ENCODE data around the gene BOK. TPM values are rescaled to one million over a fixed set of nuclear protein-coding genes. Genes with fewer than 3 reads are reported as not detected.

The BOK gene
- total and polyA plus RNA-seq, 2 of the 13 experiments (the other 11 are each of a cell fraction or from before 2014, with no cell fraction given) = 35.5 to 39.2 TPM

DNA sequence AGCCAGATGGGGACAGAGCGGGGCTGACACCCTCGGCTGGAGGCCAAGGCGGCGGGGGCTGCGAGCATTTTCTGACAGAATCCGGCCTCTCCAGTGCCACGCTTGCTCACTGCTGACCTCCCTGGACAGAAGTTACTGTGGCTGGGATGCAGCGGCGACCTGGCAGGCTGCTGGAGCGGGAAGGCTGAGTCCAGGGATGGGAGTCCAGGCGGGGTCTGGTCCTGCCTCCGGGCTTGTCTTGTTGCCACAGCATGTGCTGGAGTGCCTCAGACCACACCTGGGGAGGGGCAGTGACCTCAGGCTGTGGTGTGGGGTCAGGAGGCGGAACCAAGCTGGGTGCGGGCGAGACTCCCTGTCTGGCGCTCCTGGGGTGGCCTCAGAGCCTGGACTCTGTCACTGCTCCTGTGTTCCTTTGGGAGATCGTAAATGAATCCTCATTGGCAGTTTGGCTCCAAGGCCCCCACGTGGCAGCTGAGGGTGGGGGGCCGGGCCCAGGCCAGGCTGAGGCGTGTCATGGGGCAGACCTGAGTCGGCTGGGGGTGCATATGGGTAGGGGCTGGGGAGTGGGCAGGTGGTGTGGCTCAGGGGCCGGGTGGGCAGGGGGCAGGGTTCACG is 5.5 kb downstream of the BOK start (continued):
- TF ChIP-seq, protein P1, sequence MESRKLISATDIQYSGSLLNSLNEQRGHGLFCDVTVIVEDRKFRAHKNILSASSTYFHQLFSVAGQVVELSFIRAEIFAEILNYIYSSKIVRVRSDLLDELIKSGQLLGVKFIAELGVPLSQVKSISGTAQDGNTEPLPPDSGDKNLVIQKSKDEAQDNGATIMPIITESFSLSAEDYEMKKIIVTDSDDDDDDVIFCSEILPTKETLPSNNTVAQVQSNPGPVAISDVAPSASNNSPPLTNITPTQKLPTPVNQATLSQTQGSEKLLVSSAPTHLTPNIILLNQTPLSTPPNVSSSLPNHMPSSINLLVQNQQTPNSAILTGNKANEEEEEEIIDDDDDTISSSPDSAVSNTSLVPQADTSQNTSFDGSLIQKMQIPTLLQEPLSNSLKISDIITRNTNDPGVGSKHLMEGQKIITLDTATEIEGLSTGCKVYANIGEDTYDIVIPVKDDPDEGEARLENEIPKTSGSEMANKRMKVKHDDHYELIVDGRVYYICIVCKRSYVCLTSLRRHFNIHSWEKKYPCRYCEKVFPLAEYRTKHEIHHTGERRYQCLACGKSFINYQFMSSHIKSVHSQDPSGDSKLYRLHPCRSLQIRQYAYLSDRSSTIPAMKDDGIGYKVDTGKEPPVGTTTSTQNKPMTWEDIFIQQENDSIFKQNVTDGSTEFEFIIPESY (CRISPR knock-in tag; IDR thresholded peaks at IDR 0.05) = peak; percentile 91
- TF ChIP-seq ZSCAN9 (CRISPR knock-in tag; IDR thresholded peaks at IDR 0.05; ENCODE audit: borderline replicate concordance) = no peak
- peak; percentile 39; the same call in 1 of the 2 replicates for TF ChIP-seq NR2F6 (IDR thresholded peaks at IDR 0.05)
- 0 out of 2 replicates have a peak, but pooled peaks have one; percentile 47 for TF ChIP-seq NR2F6 (CRISPR knock-in tag; IDR thresholded peaks at IDR 0.05)
- TF ChIP-seq, protein P2, sequence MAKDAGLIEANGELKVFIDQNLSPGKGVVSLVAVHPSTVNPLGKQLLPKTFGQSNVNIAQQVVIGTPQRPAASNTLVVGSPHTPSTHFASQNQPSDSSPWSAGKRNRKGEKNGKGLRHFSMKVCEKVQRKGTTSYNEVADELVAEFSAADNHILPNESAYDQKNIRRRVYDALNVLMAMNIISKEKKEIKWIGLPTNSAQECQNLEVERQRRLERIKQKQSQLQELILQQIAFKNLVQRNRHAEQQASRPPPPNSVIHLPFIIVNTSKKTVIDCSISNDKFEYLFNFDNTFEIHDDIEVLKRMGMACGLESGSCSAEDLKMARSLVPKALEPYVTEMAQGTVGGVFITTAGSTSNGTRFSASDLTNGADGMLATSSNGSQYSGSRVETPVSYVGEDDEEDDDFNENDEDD (CRISPR knock-in tag; IDR thresholded peaks at IDR 0.05; ENCODE audit: borderline replicate concordance) = peak; percentile 46
- TF ChIP-seq ZNF670 (CRISPR knock-in tag; IDR thresholded peaks at IDR 0.05; ENCODE audit: borderline replicate concordance) = no peak
- 0 out of 2 replicates have a peak, but pooled peaks have one; percentile 47 for TF ChIP-seq EED (CRISPR knock-in tag; IDR thresholded peaks at IDR 0.05)
- 0 out of 2 replicates have a peak, but pooled peaks have one; percentile 25 for TF ChIP-seq TBX2 (CRISPR knock-in tag; IDR thresholded peaks at IDR 0.05; ENCODE audit: borderline replicate concordance)
- TF ChIP-seq, protein P3, sequence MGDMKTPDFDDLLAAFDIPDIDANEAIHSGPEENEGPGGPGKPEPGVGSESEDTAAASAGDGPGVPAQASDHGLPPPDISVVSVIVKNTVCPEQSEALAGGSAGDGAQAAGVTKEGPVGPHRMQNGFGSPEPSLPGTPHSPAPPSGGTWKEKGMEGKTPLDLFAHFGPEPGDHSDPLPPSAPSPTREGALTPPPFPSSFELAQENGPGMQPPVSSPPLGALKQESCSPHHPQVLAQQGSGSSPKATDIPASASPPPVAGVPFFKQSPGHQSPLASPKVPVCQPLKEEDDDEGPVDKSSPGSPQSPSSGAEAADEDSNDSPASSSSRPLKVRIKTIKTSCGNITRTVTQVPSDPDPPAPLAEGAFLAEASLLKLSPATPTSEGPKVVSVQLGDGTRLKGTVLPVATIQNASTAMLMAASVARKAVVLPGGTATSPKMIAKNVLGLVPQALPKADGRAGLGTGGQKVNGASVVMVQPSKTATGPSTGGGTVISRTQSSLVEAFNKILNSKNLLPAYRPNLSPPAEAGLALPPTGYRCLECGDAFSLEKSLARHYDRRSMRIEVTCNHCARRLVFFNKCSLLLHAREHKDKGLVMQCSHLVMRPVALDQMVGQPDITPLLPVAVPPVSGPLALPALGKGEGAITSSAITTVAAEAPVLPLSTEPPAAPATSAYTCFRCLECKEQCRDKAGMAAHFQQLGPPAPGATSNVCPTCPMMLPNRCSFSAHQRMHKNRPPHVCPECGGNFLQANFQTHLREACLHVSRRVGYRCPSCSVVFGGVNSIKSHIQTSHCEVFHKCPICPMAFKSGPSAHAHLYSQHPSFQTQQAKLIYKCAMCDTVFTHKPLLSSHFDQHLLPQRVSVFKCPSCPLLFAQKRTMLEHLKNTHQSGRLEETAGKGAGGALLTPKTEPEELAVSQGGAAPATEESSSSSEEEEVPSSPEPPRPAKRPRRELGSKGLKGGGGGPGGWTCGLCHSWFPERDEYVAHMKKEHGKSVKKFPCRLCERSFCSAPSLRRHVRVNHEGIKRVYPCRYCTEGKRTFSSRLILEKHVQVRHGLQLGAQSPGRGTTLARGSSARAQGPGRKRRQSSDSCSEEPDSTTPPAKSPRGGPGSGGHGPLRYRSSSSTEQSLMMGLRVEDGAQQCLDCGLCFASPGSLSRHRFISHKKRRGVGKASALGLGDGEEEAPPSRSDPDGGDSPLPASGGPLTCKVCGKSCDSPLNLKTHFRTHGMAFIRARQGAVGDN (CRISPR knock-in tag; IDR thresholded peaks at IDR 0.05) = peak; percentile 83
- TF ChIP-seq, protein P4, sequence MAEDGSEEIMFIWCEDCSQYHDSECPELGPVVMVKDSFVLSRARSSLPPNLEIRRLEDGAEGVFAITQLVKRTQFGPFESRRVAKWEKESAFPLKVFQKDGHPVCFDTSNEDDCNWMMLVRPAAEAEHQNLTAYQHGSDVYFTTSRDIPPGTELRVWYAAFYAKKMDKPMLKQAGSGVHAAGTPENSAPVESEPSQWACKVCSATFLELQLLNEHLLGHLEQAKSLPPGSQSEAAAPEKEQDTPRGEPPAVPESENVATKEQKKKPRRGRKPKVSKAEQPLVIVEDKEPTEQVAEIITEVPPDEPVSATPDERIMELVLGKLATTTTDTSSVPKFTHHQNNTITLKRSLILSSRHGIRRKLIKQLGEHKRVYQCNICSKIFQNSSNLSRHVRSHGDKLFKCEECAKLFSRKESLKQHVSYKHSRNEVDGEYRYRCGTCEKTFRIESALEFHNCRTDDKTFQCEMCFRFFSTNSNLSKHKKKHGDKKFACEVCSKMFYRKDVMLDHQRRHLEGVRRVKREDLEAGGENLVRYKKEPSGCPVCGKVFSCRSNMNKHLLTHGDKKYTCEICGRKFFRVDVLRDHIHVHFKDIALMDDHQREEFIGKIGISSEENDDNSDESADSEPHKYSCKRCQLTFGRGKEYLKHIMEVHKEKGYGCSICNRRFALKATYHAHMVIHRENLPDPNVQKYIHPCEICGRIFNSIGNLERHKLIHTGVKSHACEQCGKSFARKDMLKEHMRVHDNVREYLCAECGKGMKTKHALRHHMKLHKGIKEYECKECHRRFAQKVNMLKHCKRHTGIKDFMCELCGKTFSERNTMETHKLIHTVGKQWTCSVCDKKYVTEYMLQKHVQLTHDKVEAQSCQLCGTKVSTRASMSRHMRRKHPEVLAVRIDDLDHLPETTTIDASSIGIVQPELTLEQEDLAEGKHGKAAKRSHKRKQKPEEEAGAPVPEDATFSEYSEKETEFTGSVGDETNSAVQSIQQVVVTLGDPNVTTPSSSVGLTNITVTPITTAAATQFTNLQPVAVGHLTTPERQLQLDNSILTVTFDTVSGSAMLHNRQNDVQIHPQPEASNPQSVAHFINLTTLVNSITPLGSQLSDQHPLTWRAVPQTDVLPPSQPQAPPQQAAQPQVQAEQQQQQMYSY (CRISPR knock-in tag; IDR thresholded peaks at IDR 0.05) = peak; percentile 92
- no peak for TF ChIP-seq HOXD1 (CRISPR knock-in tag; IDR thresholded peaks at IDR 0.05)
